Gastrocnemius medialis (tissue), 4 donors: ENCODE measurements around the gene IL21R.

Experiments used
- CTCF ChIP-seq, 5 experiments: fragments of 450-650 bp in 3 of 5; fragments of 200-600 bp in 2 of 5; sonication (generic) in 2 of 5; IDR thresholded peaks in 4 of 5; conservative IDR thresholded peaks in 1 of 5; 1 replicate in 4 of 5; 2 replicates in 1 of 5; pipeline ENCODE4 v1.5.1; 2016 to 2019; ENCODE audit warnings: antibody characterized with exemption in 5 of 5, mild to moderate bottlenecking in 3 of 5, moderate library complexity in 3 of 5
- POLR2A ChIP-seq, 2 donors: fragments of 450-650 bp; IDR thresholded peaks; one replicate each; pipeline ENCODE4 v1.6.1; 2017; ENCODE audit warnings: antibody characterized with exemption in 2 of 2, mild to moderate bottlenecking in 2 of 2, moderate library complexity in 2 of 2

DNA sequence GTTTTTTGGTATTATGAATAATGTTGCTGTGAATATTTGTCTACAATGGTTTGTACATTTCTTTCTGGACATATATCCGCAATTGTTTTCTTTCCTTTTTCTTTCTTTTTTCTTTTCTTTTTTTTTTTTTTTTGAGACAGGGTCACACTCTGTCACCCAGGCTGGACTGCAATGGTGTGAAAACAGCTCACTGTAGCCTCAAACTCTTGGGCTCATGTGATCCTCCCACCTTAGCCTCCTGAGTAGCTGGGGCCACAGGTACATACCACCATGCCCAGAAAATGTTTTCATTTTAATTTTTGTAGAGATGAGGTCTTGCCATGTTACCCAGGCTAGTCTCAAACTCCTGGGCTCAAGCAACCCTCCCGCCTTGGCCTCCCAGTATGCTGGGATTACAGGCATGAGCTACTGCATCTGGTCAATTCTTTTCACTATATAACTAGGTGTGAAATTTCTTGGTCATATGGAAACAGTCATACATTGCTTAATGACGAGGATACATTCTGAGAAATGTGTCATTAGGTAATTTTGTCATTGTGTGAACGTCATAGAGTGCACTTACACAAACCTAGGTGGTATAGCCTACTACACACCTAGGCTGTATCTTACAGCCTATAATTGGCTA, 15.2 kb downstream of the IL21R start:
- no peak for TF ChIP-seq CTCF (IDR thresholded peaks at IDR 0.05 in 4 of 5, conservative IDR thresholded peaks at IDR 0.05 in 1 of 5)
- TF ChIP-seq POLR2A (IDR thresholded peaks at IDR 0.05): no peak
